Measurements from ENCODE around the gene HEATR9.
A peak's percentile ranks its signal among the peaks of the same experiment; 100 is the strongest.

Gene HEATR9

DNA sequence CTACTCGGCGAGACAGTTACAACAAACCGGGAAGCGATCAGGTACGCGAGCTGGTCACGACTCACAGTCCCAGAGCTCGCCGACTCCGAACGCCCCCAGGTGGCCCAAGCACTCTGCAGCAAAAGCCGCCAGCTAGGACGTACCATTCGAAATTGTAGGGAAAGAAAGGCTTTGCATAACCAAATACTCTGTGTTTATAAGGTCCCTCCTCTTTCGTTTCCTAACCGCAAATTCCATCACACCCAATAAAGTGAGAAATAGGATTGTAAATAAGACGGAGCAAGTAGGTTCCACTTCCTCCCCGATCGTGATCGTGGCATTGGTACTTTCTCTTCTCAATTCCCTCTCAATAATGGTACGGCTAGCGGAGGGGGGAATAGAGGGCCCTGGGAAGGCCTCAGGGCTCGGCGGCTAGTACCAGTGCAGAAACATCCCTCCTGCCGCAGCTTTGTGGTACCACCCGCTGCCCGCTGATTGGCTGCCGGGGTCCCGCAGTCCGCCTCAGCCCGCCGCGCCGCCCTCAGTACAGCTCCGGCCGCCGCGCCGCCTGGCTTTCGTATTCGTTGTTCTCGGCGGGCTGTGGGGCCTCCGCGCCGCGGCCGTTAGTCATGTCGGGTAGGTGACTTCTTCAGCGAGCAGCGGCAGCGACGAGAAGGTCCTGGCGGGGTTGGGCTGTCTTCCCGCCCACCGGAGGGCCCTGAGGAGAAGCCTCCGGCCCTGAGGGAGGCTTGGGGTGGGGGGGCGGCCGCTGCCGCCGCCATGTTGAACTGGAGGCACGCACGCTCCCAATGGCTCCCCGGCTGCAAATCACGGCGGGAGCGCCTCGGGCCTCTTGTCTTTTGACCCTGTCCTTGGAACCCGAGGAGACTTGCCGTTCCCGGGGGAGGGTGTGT is 59.5 kb downstream of the HEATR9 start, which contains the start of gene TAF15:
TSS of gene TAF15 (plus strand) at position 523 of the 893 bp plus-strand sequence. CDS start at position 609, 86 bp downstream.
- DNase-seq (ENCODE audit: low spot score): peak; percentile 94

DNA sequence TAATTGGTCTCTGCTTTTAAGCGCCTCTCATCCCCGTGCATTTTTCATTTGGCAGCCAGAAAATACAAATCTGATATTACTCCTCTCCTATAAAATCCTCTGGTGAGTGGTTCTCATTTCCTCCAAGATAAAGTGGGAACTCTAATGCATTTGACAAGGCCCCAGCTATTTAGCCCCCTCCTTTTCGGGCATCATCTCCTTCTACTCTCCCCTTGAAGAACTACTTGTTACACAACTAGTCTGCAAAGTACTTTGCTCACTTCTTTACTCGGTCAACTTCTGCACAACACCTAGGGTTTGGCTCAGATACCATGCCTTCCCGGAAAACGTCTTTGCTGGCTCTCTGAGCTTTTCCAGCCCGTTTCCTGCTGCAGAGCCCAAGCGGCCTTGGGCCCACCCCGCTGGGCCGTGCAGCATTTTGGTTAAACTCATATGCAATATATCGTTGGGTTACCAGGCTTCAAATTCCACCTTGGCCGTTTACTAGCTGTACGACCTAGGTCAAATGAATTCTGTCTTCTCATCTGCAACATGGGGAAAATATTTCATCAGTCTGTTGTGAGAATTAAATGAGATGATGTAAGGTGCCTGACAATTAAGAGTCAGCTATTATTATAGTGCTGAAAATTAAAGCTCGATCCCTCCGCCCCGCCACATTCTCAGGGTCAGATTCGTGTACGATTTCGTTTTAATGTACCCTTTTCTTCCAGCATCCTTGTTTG is 60.3 kb downstream of the HEATR9 start:
- no peak for DNase-seq (ENCODE audit: low spot score)

DNA sequence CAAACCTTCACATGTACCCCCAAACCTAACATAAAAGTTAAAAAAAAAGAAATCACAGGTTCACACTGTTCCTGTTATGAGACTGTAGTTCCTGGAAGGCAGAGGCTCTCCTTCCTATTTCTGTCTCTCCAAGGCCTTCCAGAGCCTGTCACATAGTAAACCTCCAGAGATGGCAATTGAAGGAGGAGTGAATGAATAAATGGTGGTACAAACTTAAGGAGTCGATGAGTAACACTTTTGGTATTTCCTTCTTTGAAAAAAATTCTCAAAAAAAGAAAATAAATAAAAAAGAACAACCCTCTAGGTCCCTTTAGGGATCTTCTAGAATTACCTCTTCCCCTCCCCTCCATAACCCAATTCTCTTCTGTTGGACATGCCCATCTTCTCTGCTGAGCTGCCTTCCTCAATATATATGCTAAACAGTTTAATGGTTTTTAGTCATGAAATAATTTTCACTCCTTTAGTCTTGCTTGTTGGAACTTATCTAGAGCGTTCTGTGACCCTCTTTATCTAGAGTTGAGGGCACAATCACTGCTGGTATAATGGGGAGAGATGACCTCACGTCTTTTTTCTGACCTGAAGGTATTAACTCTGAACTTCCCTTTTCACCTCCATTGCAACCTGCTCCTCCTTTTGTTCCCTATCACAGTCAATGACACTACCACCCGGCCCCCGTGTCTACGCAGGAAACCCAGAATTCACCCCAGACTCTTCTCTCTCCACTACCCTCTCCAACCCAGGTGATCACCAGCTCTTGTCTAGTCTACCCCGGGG is 61.1 kb downstream of the HEATR9 start:
- no peak for DNase-seq (ENCODE audit: low spot score)

Data from germinal center (tissue), 1 donor.